Endometrial microvascular endothelial cells (primary cell): Measurements from ENCODE around the gene IL27RA. TPM values are rescaled to one million over a fixed set of nuclear protein-coding genes. Genes with fewer than 3 reads are reported as not detected.

Experiments used
- in situ Hi-C: cut with HindIII; loops from 2 replicates; pipeline ENCODE4 v1.10.0; 2017; ENCODE audit warnings: low sequenced_read_pairs, low pct_unique_long_range_greater_than_20kb; ENCODE audit errors: inconsistent ontology term
- total RNA-seq: library from RNA; depleted of rRNA; stranded (reverse); fragments of >200 nt; gene quantifications from one replicate; pipeline ENCODE4 v1.2.3, GENCODE V29; 2015; ENCODE audit errors: inconsistent ontology term

The IL27RA gene
- total RNA-seq, 1 donor from 2014 or later = 17.5 TPM

DNA sequence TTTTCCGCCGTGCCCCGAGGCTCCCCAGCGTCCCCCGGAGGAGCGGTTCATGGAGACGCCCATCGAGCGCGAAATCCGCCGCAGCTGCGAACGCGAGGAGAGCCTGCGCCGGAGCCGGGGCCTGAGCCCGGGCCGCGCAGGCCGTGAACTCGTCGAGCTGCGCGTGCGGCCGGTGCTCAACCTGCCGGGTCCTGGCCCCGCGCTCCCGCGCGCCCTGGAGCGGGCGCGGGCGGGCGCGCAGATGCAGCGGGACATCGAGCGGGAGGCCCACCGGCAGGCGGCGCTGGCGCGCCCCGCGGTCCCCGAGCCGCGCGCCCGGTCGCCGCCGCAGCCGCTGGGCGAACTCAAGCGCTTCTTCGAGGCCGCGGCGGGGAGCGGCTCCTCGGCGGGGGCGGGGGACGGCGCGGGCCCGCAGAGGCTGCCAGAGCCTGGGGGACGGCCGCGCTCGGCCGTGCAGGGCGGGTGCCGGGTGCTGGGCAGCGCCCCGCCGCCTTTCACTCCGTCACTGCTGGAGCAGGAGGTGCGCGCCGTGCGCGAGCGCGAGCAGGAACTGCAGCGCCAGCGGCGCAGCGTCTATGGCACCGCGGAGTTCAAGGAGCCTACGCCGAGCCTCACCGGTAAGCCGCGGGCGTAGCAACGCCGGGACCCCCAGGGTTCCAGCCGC, 41.8 kb downstream of the IL27RA start:
- in situ Hi-C loops = no loop called here

DNA sequence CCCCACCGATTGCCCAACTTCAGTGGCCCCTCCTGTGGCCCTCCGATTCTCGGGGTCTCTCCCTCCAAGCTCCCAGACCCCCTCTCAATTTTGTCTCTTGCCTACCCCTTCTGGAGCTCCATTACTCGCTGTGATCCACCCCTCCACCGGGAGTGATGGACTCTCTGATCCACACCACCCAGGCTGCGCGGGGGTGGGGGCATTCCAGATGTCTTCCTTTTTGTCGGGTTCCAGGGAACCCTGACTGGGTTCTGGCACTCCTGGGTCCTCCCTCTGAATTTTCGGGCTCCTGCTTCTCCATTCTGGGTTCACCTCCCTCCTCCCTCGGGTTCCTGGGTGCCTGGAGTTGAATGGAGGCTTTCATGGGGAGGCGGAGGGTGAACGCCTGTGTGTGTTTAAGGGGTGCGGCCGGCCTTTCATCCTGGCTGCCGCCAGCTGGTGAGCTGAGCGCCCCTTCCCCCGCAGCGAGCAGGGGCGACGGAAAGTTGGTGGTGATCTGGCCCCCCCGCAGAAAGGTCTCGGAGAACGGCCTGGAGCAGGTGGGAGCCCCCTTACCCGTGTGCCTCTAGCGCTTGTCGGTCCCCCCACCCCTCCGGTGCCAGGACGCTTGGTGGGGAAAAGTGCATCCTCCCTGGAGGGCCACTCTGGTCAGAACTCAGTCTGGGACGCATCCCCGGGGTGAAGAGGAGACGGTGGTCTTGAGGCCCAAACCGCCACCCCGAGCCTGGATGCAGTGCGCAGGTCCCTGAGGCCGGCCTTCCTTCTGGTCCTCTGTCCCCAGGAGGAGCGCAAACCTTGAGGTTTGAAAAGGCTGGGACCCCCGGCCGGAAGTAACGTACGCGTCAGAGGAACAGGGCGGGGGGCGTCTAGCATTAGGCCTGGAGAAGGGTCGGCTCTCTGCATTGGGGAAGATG, 42.6 kb downstream of the IL27RA start:
- in situ Hi-C loops = no loop called here

DNA sequence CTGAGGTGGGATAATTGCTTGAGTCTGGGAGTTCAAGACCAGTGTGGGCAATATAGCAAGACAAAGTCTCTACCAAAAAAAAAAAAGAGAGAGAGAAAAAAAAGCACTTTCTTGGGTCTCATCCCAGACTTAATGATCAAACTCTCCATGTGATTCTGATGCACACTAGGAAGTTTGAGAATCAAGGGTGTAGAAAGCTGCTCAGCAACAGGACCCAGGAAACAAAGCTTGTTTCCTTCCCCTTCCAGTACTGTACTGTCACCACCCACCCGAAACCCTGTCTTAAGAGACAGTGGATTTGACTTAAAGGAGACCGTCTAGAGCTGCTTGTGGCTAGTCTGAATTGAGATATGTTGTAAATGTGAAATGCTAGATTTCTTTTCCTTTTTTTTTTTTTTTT, 46.8 kb downstream of the IL27RA start:
- in situ Hi-C loops = loop anchor here (25.0 kb wide), 1 partner anchor 191 kb away; the partner anchor contains the start of gene NANOS3

DNA sequence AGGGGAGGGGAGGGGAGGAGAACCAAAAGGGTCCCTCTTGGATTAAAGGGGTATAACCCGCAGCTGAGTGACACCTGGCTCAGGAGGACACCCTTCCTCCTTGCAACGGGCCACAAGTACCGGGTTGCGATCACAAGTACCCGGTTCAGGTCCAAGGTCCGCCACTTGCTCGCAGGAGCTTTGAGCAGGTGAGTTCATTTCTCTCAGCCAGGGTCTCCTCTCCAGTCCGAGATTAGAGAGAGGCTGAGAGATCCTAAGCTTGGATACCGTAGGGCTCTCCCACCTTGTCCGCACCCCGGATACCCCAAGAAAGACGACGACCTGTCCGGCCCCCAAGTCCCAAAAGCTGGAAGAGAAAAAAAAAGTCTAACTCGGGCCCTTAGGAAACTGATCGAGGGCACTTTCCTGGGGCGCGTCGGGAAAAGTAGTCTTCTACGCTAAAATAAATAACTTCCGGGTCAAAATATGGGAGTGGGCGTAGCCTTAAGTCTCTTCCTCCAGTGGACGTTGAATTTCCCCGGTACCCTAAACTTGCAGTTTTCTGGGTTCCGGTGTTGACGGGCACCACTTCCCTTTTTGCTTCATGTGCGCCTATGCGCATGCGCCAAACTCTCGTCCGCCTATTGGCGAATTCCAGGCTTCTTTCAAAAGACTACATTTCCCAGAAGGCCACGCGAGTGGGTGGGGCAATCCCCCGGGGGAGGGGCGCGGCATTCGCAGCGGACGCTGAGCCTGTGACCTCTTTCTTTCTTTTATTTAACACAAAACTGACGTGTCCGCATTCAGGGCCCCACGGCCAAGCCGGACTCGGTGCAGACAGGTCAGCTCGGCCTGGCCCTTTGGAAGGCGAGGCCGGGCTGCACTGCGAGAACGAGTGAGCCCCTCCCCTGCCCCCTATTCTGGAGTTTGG, 49.6 kb downstream of the IL27RA start:
- in situ Hi-C loops = loop anchor here (25.0 kb wide), 1 partner anchor 194 kb away; the partner anchor contains the start of gene NANOS3

DNA sequence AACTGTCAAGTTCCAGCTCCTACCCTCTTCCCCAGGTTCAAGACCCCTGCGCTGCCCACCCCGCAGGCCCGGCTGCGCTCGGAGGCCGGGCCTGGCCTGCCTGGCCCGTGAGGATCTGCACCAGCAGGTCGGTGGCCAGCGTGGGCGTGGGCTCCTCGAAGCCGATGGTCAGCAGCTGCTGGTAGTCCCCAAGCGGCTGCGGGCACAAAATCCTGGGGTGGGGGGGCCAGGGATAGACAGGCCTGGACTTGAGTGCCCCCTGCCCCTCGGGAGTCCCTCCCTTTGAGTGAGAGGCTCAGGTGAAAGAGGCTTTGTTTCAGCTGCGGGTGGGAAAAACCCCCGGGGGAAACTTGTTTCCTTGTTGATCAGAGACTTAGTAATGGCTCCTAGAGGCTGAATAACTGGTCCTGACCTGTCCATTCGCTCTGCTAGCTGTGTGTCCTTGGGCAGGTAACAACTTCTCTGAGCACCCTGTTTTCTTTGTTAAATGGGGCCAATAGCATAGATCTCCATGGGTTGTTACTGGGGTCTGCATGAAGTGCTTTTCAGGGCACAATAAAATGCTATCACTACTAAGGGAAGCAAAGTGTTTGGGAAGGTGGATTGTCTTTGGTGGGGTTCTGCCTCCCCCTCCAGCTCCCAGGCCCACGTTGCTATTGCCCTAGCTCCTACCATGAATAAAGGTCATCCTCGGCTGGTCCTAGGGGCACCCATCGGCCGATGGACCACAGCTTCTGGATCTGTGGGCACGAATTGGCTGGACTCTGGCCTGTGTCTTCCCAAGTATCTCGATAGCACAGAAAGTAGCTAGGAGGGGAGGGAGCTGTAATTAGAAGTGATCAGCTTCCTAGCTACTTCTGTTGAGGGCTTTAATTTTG, 50.5 kb downstream of the IL27RA start:
- in situ Hi-C loops = loop anchor here (25.0 kb wide), 1 partner anchor 195 kb away; the partner anchor contains the start of gene NANOS3

DNA sequence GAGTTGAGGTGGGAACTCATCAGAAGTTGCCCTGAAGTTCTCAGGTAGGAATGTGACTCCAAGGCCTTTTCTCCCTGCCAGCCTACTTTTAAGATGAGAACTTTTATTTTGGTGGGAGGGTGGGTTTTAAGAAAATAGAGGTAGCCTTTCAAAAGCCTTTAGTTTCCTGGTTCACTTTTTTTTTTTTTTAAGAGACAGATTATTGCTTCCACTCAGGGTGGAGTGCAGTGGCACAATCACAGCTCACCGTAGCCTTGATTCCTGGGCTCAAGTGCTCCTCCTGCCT, 51.1 kb downstream of the IL27RA start:
- in situ Hi-C loops = loop anchor here (25.0 kb wide), 1 partner anchor 195 kb away; the partner anchor contains the start of gene NANOS3

DNA sequence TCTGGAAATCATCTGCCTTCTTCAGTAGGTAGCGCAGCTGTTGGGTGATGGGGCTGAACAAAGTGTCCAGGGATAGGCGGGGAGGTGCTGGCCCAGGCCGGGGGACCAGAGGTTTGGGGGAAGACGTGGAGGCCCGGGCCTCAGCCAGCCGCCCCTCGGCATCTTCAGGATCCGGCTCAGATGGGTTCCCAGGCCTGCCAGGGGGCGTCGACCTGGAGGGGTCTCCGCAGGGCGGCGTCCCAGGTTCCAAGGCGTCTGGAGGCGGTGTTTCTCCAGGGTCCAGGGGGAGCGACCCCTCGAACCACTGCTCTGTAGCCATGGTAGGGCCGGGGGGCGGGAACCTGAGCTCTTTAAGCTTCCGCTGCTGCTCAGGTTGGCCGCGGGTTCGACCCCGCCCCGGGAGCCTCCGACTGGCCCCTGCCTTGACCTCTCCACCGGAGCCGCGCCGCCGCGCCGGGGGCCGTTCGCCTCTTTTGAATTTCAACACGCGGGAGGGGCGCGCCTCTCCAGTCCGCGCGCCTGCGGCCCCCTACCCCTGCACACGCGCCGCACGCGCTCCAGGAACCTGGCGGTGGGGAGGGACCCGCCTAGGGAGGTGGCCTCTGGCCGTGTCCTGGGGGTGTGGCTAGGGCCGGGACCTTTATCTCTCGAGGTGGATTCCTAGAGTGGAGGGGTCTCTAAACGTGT, 53.9 kb downstream of the IL27RA start, which contains the start of gene C19orf67:
C19orf67 (minus strand) TSS at position 475 of the 687 bp plus-strand sequence; CDS start at position 319, 156 bp downstream.
- in situ Hi-C loops = loop anchor here (25.0 kb wide), 1 partner anchor 198 kb away; the partner anchor contains the start of gene NANOS3

DNA sequence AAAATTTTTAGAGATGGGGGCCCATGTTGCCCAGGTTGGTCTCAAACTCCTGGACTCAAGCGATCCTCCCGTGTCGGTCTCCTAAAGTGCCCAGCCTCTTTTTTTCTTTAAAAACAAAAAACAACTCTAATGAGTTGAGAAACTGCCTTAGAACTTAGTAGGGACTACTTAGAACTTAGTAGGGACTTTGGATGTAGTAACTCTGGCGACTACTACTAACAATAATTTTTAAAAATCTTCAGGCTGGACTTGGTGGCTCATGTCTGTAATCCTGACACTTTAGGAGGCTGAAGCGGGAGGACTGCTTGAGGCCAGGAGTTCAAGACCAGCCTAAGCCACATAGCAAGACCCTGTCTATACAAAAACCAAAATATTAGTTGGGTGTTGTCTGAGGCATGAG, 54.5 kb downstream of the IL27RA start:
- in situ Hi-C loops = loop anchor here (25.0 kb wide), 1 partner anchor 199 kb away; the partner anchor contains the start of gene NANOS3

DNA sequence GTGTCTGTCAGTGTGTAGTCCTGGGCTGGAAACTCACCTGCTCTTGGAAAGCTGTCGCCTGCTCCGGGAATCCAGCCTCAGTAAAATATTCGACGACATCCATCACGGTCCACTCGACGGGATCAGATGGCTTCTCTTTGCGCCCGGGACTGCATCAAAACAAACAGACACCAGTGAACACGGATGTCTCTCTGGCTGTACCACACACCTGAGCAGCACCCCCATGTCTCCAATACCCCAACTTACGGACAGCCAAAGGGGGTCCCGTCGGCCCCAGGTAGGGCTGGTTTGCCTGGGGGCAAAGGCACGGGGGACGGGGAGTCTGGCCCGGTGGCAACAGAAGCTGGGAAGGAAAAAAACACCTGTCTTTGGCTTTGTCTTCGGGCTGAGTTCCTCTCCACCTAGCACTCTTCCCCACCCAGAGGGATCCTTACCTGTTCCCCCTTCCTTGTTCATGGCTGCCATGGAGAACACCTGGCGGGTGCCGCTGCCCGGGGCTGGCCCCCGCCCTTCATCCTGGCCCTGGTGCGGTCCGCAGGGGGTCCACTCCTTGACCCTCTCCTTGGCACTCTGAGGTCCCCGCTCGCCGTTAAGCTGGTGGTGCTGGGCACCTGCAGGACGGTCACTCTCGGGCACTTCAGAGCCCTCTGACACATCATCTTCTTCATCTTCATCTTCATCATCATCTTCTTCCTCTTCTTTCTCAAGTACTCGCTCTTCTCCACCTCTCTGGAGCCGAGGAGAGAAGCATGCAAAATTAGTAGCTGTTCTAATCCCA, 57.3 kb downstream of the IL27RA start:
- in situ Hi-C loops = loop anchor here (25.0 kb wide), 1 partner anchor 202 kb away; the partner anchor contains the start of gene NANOS3

DNA sequence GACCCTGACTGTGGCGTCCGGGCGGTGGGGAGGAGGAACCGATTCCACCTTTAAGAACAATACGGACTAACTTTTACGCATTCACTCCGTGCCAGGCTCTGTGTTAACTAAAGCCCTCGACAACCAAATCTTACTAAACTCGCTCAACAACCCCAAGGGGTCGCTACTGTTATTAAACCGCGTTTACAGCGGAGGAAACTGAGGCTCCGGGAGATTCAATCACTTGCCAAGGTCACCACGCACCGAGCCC, 57.8 kb downstream of the IL27RA start:
- in situ Hi-C loops = loop anchor here (25.0 kb wide), 1 partner anchor 202 kb away; the partner anchor contains the start of gene NANOS3

DNA sequence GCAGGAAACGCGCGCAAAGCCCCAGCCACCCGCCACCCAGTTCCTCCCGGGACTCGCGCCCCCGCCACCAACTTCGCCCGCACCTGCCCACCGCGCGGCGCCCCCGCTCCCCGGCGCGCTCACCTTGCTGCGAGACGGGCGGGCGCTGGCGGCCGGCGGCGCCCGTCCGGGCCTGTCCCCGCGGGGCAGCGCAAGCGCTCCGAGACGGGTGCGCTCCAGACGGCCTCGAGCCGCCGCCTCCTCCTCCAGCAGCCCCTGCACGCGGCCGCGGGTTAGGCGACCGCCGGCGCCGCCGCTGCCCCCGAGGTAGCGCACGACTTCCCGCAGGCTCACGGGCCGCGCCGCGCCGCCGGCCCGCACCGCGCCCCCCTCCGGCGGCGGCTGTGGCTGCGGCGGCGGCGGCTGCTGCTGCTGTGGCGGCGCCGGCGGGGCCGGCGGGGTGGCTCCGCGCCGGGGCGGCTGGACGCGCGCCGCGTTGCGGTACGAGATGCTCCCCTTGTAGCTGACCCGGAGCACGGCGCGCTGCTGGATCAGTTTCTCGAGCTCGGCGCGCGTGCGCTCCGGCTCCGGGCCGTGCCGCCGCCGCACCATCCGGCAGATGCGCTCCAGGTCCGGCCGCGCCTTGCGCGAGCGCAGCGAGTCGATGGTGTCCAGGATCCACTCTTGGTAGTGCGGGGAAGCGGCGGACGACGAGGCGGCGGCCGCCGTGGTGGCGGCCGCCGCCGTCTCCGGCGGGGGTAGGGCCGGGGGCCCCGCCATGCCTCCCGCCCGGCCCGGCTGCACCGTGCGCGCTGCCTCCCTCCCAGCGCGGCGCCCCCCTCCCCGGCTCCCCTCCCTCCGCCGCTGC, 58.3 kb downstream of the IL27RA start:
- in situ Hi-C loops = loop anchor here (25.0 kb wide), 1 partner anchor 203 kb away; the partner anchor contains the start of gene NANOS3

DNA sequence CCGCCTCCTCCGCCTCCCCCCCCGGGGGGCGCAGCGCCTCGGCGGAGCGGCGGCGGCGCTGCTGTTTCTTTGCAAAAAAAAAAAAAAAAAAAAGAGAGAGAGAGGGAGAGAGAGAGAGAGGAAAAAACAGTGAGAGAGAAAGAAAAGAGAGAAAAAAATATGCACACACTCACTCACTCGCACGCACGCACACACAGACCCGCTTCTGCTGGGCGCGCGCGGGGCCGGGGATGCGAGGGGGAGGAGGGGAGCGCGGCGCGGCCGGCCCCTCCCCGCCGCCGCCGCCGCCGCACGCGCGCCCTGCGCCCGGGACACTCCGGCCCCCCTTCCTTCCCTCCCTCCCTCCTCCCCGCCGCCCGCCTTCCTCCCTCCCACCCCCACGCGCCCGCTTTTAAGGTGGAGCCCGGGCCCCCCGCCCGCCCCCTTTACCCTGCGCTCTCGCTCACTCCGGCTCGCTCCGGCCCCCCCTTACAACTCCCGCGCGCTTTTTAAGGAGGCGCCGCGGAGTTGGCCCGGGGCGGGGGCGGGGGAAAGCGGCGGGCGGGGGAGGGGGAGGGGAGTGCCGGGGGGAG, 59.0 kb downstream of the IL27RA start, which contains the start of gene SAMD1:
SAMD1 (minus strand) TSS at position 243 of the 572 bp plus-strand sequence.
- in situ Hi-C loops = loop anchor here (25.0 kb wide), 1 partner anchor 203 kb away; the partner anchor contains the start of gene NANOS3

DNA sequence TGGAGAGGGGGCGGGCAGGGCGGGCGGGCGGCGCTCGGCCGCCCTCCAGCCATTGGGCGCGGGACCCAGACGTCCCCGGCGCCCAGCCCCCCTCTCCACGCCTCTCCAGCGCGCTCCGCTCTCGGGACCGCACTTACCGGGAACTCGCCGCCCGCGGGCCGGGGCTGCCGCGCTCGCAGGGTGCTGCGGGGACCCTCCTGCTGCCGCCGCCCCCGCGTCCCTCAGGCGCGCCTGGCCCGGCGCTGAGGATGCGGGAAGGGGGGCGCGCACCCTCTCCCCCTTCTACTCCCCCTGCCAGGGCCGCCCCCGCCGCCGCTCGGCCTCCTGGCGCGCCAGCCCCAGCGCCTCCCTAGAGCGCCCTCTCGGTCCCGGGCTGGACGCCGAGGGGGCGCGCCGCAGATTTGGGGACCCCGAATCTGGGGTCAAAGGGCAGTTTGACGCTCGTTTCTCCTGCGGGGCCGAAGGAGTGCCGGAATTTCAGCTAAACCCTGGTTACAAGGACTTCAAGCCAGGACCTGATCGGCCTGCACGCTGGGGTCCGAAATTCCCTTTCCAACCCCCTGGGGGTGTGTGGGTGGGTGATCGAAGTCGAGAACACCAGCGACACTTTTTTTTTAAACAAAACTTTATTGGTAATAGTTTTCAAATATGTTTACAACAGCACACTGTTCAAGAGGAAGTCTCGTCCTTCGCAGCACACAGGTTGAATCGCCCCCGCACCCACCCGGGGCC, 59.7 kb downstream of the IL27RA start:
- in situ Hi-C loops = loop anchor here (25.0 kb wide), 1 partner anchor 204 kb away; the partner anchor contains the start of gene NANOS3

DNA sequence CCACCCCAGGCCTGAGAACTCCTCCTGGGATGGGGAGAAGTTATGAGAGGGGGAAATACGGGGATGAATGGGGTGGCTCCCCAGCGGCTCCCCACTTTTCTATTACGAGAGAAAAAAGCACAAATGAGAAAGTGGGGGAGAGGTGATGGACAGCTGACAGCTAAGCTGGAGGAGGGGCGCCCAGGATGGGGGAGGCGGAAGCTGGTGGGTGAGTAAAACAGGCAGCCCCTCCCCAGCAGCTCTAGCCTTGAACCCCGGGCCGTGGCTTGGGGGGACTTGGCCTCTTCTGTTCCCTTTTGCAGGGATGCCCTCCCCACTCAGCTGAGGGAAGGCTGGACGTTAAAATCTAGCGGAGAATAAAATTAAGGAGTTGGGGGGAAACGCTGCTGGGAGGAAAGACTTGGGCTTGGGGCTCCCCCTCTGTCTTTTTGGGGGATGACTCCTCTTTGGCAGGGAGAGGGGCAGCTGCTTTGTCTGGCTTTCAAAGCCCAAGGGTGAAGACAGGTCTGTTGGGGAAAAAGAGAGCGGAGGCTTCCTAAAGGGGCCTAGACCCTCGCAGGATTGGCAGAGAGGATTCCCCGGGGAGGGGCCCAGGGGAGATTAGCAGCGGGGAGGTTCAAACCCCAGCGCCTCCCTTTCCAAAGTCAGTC, 60.4 kb downstream of the IL27RA start:
- in situ Hi-C loops = loop anchor here (25.0 kb wide), 1 partner anchor 205 kb away; the partner anchor contains the start of gene NANOS3
